HCT116 (cell line): Measurements from ENCODE around the gene FBXO40. TPM values are rescaled to one million over a fixed set of nuclear protein-coding genes. Genes with fewer than 3 reads are reported as not detected.

Experiments used
- ATAC-seq: fragments of 200-7000 bp; cut with Tn5 transposase; 2 replicates; pipeline ENCODE4 v1.9.1; 2020; ENCODE audit warnings: mild to moderate bottlenecking, moderate library complexity
- BruUV-seq: library from RNA; stranded (reverse); fragments of 400-500 nt; replicated peaks from 2 replicates; lab custom pipeline; 2021; lab: Mats Ljungman, UMichigan
- CTCF ChIA-PET: fragments of 300-600 bp; sonication (Branson Sonifier 250); formaldehyde crosslinking; loops from one replicate; lab custom pipeline; 2021; ENCODE audit warnings: antibody characterized with exemption; lab: Charles Lee
- POLR2A ChIA-PET: fragments of 300-600, 350-600 bp; sonication (Branson Sonifier 250); formaldehyde crosslinking; loops from one replicate; lab custom pipeline; 2021; ENCODE audit warnings: antibody characterized with exemption; lab: Charles Lee
- RAD21 ChIA-PET, 2 experiments: fragments of 300-600 bp; sonication (Branson Sonifier 250); formaldehyde crosslinking; loops; one replicate each; lab custom pipeline; 2023; ENCODE audit warnings: low total read pairs in 2 of 2; ENCODE audit not compliant: uncharacterized antibody in 2 of 2, unreplicated experiment in 2 of 2, low non-redundant PET in 1 of 2; lab: Charles Lee
- DNase-seq: peaks from one replicate; pipeline ENCODE4 v3.0.0-alpha.2; 2010; ENCODE audit warnings: low read depth, low spot score
- H2AFZ ChIP-seq: fragments of 200-600 bp; shearing (Covaris generic), sonication (generic); 2 replicates; pipeline ENCODE4 v1.6.1; 2017; ENCODE audit warnings: low read depth, mixed run types, mixed read lengths, antibody characterized with exemption, low read length; ENCODE audit not compliant: poor library complexity, severe bottlenecking
- H3K27ac ChIP-seq: 2 replicates; pipeline ENCODE4 v1.5.1; 2012; ENCODE audit warnings: low read depth, low read length
- H3K27me3 ChIP-seq: fragments of 200-600 bp; sonication (generic); 2 replicates; pipeline ENCODE4 v1.6.1; 2016; ENCODE audit warnings: mixed run types, low read length, mixed read lengths; ENCODE audit not compliant: insufficient read depth
- H3K36me3 ChIP-seq, 2 experiments: fragments of 200-500 bp in 1 of 2; fragments of 200-600 bp in 1 of 2; sonication (Bioruptor generic) in 1 of 2; sonication (generic) in 1 of 2; 2 replicates each; pipeline versions ENCODE4 v1.5.1 to v1.6.1; 2014 to 2016; ENCODE audit warnings: low read length in 2 of 2, inconsistent platforms in 1 of 2, mixed read lengths in 1 of 2, mixed run types in 1 of 2; ENCODE audit not compliant: insufficient read depth in 2 of 2, control insufficient read depth in 1 of 2
- H3K4me1 ChIP-seq, 2 experiments: fragments of 200-600 bp in 1 of 2; sonication (generic) in 1 of 2; 2 replicates each; pipeline versions ENCODE4 v1.5.1 to v1.6.1; 2012 to 2017; ENCODE audit warnings: low read length in 2 of 2, inconsistent platforms in 1 of 2, mild to moderate bottlenecking in 1 of 2, mixed read lengths in 1 of 2, mixed run types in 1 of 2, moderate library complexity in 1 of 2; ENCODE audit not compliant: insufficient read depth in 2 of 2, control insufficient read depth in 1 of 2
- H3K4me2 ChIP-seq: fragments of 200-600 bp; sonication (generic); 2 replicates; pipeline ENCODE4 v1.6.1; 2017; ENCODE audit warnings: mixed run types, low read length, mixed read lengths
- H3K4me3 ChIP-seq, 2 experiments: fragments of 200-600 bp in 1 of 2; sonication (generic) in 1 of 2; replicated peaks in 1 of 2; 2 replicates each; pipeline ENCODE4 v1.5.1; 2011 to 2016; ENCODE audit warnings: low read length in 2 of 2, control low read depth in 1 of 2, low read depth in 1 of 2, mild to moderate bottlenecking in 1 of 2, mixed read lengths in 1 of 2, mixed run types in 1 of 2
- H3K79me2 ChIP-seq: fragments of 200-600 bp; sonication (generic); 2 replicates; pipeline ENCODE4 v1.6.1; 2017; ENCODE audit warnings: mild to moderate bottlenecking, mixed run types, low read length, moderate library complexity, mixed read lengths; ENCODE audit not compliant: insufficient read depth
- H3K9ac ChIP-seq: fragments of 200-600 bp; sonication (generic); 2 replicates; pipeline ENCODE4 v1.6.1; 2016; ENCODE audit warnings: low read length, mixed read lengths
- H3K9me2 ChIP-seq: fragments of 200-600 bp; sonication (generic), shearing (Covaris generic); 2 replicates; pipeline ENCODE4 v1.6.1; 2017; ENCODE audit warnings: mixed run types, mild to moderate bottlenecking, moderate library complexity; ENCODE audit not compliant: insufficient read depth
- H3K9me3 ChIP-seq, 2 experiments: fragments of 200-500 bp in 1 of 2; fragments of 200-600 bp in 1 of 2; sonication (Bioruptor generic) in 1 of 2; sonication (generic) in 1 of 2; 2 replicates each; pipeline ENCODE4 v1.6.1; 2014 to 2017; ENCODE audit warnings: low read length in 2 of 2, mixed read lengths in 2 of 2, inconsistent platforms in 1 of 2, low read depth in 1 of 2, mild to moderate bottlenecking in 1 of 2, mixed run types in 1 of 2, moderate library complexity in 1 of 2; ENCODE audit not compliant: control insufficient read depth in 1 of 2, insufficient read depth in 1 of 2
- H4K20me1 ChIP-seq: fragments of 200-600 bp; sonication (generic), shearing (Covaris generic); 2 replicates; pipeline ENCODE4 v1.6.1; 2017; ENCODE audit warnings: mixed run types, mild to moderate bottlenecking, moderate library complexity; ENCODE audit not compliant: insufficient read depth
- ATF3 ChIP-seq: IDR thresholded peaks from 2 replicates; pipeline ENCODE4 v1.6.1; 2012
- CBX3 ChIP-seq: IDR thresholded peaks from 2 replicates; pipeline ENCODE4 v1.6.1; 2012; ENCODE audit warnings: low read depth
- ELF1 ChIP-seq: IDR thresholded peaks from 2 replicates; pipeline ENCODE4 v1.6.1; 2012; ENCODE audit warnings: low read depth, borderline replicate concordance
- POLR2AphosphoS5 ChIP-seq: IDR thresholded peaks from 2 replicates; pipeline ENCODE4 v1.6.1; 2011; ENCODE audit warnings: mild to moderate bottlenecking, low read depth, low read length, moderate library complexity
- RAD21 ChIP-seq: IDR thresholded peaks from 2 replicates; pipeline ENCODE4 v1.6.1; 2012; ENCODE audit warnings: low read depth, mild to moderate bottlenecking
- SRF ChIP-seq: IDR thresholded peaks from 2 replicates; pipeline ENCODE4 v1.6.1; 2012; ENCODE audit warnings: low read depth
- TCF7L2 ChIP-seq: IDR thresholded peaks from 2 replicates; pipeline ENCODE4 v1.7.0; 2011; ENCODE audit warnings: borderline replicate concordance, inconsistent platforms; ENCODE audit not compliant: insufficient read depth, insufficient read length; ENCODE audit errors: extremely low read depth
- ZFX ChIP-seq: fragments of 450-650 bp; IDR thresholded peaks from 2 replicates; pipeline ENCODE4 v1.6.1; 2017
- ZNF274 ChIP-seq: fragments of 200-500 bp; sonication (Bioruptor generic); IDR thresholded peaks from 2 replicates; pipeline ENCODE4 v1.6.1; 2014; ENCODE audit warnings: mild to moderate bottlenecking, low read depth, low read length, inconsistent platforms
- intact Hi-C: fragments of 100-400 bp; cut with micrococcal nuclease; formaldehyde crosslinking; loops from 2 replicates; pipeline ENCODE4 v1.10.0; 2022
- total RNA-seq: library from RNA; stranded (reverse); gene quantifications from one replicate; pipeline ENCODE4 v1.2.1, GENCODE V29; 2021; ENCODE audit not compliant: unreplicated experiment
- TF ChIP-seq, protein P1 (sequence below): IDR thresholded peaks from 2 replicates; pipeline ENCODE4 v1.6.1; 2012
- TF ChIP-seq, protein P2 (sequence below): IDR thresholded peaks from 2 replicates; pipeline ENCODE4 v1.6.1; 2012; ENCODE audit warnings: low read depth

FBXO40 gene
- total RNA-seq, 1 experiment from 2014 or later = not detected

DNA sequence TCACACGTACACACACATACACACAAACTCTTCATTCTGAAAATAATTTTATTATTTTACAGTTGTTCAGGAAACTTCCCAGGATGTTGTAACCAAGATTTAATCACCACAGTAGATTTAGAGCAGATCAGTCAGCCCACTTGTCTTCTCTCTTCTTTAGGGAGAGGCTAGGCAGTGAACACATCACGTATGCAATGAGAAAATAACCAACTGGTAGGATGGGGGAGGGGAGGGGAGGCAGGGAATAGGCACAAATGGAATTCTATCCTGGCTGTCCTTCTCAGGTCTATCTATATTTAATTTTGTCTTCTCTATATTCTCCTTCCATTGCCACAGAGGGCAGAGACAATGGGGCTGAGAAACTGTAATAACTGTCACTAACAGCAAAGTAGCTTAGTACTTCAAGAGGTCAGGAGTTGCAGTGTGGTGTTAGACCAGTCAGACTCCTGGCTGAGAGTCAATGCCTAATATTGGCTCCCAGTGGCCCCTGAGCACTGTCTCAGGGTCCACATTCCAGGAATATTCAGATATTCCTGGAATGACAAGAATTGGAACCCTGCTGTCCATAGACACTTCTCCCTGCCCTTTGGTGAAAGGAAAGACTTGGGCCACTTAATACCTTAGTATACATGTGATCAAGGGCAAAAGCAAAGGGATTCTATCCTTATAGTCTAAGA lies 70.1 kb downstream of the FBXO40 start:
- H3K27me3 ChIP-seq = no peaks in the 10 kb centered on the region
- H2AFZ ChIP-seq = no peak overlapping the region
- ATAC-seq (no peak), DNase-seq (no peak)
- no TSS peak for BruUV-seq
- no peaks in the 10 kb centered on the region for H3K9me2 ChIP-seq
- no peaks in the 10 kb centered on the region for H3K4me1 ChIP-seq
- peaks cover 8 to 24% of the 10 kb centered on the region in 2 experiments for H3K36me3 ChIP-seq
- H4K20me1 ChIP-seq = no peaks in the 10 kb centered on the region
- no peak overlapping the region for H3K4me2 ChIP-seq
- no peaks in the 10 kb centered on the region for H3K79me2 ChIP-seq
- no peaks in the 10 kb centered on the region for H3K9me3 ChIP-seq
- intact Hi-C loops = no loop called here
- CTCF ChIA-PET = no interaction called here
- no peak overlapping the region for H3K4me3 ChIP-seq
- POLR2A ChIA-PET = no interaction called here
- no peak for TF ChIP-seq ZNF274
- TF ChIP-seq ATF3 = no peak
- TF ChIP-seq, protein P1, sequence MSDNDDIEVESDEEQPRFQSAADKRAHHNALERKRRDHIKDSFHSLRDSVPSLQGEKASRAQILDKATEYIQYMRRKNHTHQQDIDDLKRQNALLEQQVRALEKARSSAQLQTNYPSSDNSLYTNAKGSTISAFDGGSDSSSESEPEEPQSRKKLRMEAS = no peak
- TF ChIP-seq, protein P2, sequence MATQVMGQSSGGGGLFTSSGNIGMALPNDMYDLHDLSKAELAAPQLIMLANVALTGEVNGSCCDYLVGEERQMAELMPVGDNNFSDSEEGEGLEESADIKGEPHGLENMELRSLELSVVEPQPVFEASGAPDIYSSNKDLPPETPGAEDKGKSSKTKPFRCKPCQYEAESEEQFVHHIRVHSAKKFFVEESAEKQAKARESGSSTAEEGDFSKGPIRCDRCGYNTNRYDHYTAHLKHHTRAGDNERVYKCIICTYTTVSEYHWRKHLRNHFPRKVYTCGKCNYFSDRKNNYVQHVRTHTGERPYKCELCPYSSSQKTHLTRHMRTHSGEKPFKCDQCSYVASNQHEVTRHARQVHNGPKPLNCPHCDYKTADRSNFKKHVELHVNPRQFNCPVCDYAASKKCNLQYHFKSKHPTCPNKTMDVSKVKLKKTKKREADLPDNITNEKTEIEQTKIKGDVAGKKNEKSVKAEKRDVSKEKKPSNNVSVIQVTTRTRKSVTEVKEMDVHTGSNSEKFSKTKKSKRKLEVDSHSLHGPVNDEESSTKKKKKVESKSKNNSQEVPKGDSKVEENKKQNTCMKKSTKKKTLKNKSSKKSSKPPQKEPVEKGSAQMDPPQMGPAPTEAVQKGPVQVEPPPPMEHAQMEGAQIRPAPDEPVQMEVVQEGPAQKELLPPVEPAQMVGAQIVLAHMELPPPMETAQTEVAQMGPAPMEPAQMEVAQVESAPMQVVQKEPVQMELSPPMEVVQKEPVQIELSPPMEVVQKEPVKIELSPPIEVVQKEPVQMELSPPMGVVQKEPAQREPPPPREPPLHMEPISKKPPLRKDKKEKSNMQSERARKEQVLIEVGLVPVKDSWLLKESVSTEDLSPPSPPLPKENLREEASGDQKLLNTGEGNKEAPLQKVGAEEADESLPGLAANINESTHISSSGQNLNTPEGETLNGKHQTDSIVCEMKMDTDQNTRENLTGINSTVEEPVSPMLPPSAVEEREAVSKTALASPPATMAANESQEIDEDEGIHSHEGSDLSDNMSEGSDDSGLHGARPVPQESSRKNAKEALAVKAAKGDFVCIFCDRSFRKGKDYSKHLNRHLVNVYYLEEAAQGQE = no peak
- no peak for TF ChIP-seq POLR2AphosphoS5
- no peak for TF ChIP-seq SRF
- TF ChIP-seq CBX3 = no peak
- no peak for TF ChIP-seq ELF1
- TF ChIP-seq RAD21 = no peak
- no peak for TF ChIP-seq ZFX
- no peak for TF ChIP-seq TCF7L2
- H3K27ac ChIP-seq = no peak overlapping the region
- RAD21 ChIA-PET = no interaction called here
- no peak overlapping the region for H3K9ac ChIP-seq
